NCI-H2107 (cell line): ENCODE data around the gene THY1.
"Not testable (repeated sequence)": the region's sequence is repeated elsewhere in the genome, so short reads cannot be mapped to it uniquely, and the experiment has no call there.

Source experiments
- DNase-seq: peaks from one replicate; lab custom pipeline; 2025; lab: John Stamatoyannopoulos, UW

The THY1 gene

DNA sequence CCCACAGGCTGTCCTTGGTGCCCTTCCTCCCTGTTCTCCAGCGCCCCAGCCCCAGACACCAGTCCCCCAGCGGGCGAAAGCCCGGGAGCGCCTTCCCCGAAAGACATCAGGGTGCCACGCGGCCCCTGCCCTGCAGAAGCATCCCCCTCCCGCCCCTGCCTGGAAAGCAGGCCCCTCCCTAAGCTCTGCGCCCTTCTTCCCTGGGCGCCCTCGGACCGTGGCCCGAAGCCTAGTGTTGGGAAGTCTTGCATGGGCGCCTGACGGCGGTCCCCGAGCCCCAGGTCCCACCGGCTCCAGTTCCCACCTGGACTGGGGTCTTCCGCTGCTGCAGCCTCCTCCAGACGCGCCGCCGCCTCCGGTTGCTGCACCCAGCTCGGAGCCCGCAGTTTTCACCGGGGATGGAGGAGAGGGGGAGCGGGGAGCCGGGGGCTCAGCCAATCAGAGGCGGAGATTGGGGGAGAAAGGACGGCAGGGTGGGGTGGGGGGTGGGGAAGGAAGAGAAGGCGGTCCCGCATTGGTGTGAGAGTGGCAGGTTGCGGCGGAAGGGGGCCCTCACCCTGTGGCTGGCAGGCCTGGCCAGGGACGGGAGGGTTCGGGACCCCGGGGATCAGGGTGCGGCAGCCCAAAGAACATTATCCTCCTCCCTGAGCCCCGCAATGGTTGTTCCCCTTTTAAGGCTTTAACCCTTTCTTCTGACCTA lies at the start of gene THY1:
Gene THY1, minus strand, starts transcription at position 364 of the 700 bp plus-strand sequence. CDS start 2,267 bp downstream, outside the sequence.
- no peak for DNase-seq

DNA sequence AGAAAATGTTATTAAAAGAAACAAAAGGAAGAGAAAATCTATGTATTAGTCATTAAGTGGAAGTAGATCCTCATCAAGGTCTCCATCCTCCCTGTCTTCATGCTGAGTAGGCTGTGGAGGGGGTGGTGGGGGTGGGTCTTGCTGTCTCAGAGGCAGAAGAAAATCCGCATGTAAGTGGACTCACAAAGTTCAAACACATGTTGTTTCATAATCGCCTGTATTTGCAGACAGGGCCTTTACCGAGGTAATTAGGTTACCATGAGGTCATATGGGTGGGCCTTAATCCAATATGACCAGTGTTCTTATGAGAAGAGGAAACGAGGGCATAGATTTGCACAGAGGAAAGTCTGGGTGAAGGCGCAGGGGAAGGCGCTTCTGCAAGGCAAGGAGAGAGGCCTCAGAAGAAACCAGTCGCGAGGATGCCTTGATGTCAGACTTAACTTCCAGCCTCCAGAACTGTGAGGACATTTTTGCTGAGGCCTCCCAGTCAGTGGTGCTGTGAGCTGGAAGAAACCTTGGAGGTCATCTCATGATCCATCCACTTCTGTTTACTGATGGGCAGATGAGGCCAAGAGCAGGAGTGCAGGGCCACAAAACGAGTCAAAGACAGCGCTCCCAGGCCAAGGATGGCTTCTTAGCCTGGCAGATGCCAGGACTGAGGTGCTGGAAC lies 49.3 kb upstream of the THY1 start:
- no peak for DNase-seq

DNA sequence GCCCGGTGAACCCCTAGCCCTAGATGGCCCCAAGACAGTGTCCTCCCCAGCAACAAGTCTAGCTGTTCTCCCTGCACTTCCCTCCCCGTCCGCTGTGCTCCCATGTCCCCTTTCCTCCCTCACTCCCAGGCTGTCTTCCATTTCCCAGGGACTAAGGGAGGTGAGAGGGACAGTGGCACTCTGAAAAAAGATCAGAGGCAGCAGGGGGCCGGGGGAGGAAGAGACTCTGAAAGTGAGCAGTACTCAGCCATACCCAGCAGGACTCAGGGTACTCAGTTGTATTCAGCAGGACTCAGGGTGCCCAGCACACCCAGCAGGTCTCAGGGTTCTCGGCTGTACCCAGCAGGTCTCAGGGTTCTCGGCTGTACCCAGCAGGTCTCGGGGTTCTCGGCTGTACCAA lies 48.4 kb upstream of the THY1 start:
- no peak for DNase-seq

DNA sequence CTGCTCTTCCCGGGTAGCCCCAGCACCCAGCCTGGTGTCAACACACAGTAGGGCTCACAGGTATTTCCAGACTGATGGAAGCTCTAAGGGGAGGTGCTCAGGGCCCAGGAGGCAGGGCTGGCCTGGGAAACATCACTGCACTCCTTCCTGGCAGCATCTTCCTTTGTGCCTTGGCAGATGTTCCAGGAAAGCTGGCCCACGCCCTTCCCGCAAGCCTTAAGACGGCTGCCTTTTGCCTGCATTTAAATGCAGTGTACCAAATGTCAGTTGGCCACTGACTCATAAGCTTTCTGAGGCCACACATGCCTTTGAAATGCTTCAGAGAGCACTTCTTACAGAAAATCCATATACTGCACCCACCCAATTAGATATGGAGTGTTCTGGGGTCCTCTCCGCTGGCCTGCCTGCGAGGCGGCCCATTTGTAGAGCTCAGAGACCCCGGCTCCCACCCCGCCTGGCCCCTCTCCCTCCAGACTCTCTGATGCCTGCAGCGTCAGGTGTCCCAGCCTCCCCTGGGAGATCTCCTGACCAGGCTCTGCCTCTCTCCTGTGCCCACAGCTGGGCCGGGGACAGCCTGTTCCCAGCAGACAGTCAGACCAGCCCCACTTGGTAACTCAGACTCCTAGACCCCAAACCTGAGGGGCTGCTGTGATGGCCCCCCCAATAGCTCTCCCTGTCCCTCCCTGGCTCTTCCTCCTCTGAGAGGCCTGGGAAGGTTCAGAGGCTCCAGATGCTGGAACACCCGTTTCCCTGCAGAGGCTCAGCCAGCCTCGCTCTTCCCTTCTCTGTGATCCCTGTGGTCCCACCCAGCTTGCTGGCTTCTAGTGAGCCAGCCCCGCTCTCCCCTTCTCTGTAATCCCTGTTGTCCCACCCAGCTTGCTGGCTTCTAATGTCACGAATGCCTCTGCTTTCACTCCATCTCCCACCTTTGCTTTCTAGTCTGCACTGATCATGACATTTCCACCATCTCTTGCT lies 47.6 kb upstream of the THY1 start:
- DNase-seq = no peak

DNA sequence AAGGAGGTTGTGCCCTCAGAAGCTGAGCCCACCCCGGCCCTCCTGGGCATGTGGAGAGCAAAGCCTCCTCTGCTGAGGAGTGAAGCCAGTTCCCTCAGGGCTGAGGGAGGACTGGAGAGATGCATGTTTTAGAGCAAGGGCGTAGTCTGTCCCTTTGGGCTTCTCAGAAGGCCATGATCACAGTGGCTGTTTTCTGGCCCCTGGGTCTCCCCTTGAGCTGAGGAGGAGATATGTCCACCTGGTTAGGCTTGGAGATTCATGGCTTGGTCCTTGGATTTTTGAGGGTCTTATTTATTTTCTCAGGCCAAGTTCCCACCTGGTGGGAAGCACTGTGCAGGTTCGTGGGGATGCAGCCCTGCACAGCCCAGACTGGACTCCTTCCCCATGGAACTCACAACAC lies 46.5 kb upstream of the THY1 start:
- DNase-seq = no peak

DNA sequence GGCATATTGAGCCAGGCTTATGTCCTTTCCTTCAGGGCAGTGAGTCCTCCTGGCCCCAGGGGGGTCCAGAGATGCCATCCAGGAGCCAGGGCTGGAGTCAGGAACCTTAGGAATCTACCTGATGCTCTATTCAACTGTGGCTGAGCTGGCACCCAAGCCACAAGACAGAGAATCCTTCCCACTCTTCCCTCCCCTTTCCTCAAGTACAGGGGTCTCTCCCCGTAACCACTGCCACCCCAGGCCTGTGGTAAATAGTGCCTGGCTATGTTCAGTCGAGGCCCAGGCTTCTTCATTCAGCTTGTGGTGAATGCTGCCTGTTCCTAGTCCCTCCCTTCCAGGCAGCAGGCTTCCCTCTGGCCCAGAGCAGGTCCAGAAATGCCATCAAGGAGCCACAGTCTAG lies 45.5 kb upstream of the THY1 start:
- no peak for DNase-seq

DNA sequence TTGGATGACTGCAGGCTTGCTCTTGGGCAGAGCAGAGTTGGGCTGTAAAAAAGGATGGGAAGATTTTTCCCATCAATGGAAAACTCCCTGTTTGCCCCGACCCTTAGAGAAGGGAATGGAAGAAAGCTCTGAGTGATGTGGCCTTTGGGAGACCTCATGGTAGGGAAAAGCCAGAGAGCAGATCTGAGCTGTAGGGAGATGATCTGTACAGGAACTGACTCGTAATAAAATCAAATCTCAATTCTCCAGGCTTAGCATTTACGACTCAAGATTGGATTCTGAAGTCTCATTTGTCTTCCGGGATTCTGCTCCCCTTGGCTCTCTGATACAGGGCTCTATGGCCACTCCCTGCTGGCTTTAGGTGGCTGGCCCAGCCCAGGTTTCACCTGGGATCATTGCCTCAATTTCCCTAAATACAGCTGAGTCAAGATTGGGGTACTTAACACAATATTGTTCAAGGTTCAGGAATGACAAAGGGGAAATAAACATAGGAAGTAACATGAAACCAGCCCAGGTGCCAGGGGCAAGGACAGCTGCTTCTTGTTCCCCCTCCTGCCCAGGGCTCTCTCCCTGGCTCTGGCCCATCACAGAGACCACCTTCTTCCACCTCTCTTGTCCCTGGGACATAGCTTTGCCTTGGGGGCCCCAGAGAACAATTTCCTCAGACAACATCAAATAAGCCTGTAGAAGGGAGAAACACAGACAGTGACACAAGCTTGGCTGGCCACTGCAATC lies 38.4 kb upstream of the THY1 start:
- no peak for DNase-seq

DNA sequence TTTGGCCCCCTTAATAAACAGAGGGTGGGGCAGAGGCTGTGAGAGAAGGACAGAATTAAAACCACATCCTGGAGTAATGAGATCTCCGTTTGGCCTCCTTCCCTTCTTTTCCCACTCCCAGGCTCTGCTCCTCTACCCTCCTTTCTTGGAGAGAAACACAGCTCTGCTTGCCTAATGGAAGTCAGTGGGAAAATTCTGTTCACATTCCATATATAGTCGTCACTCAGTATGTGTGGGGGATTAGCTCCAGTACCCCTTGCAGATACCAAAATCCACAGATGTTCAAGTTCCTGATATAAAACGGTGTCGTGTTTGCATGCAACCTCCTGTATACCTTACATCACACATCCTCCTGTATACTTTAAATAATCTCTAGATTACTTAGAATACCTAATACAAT lies 37.6 kb upstream of the THY1 start:
- DNase-seq = no peak

DNA sequence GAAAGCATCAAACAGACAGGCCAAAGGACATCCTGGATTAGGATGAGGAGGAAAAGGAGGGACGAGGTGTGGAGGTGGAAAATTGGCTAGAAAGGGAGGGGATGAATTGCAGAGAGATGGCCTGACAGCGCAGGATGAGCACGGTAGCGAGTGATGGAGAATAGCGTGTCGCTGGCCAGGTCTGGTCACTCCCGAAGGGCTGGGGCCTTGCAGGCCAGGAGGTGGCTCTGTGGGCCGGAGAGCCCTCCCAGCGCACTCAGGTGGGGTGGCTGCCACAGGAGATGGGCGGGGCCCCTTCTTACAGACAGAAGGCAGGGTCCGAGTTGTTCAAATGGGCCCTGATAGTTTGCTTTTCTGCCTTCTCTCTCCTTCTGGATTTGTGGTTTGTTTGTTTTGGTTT lies 37.1 kb upstream of the THY1 start:
- no peak for DNase-seq

DNA sequence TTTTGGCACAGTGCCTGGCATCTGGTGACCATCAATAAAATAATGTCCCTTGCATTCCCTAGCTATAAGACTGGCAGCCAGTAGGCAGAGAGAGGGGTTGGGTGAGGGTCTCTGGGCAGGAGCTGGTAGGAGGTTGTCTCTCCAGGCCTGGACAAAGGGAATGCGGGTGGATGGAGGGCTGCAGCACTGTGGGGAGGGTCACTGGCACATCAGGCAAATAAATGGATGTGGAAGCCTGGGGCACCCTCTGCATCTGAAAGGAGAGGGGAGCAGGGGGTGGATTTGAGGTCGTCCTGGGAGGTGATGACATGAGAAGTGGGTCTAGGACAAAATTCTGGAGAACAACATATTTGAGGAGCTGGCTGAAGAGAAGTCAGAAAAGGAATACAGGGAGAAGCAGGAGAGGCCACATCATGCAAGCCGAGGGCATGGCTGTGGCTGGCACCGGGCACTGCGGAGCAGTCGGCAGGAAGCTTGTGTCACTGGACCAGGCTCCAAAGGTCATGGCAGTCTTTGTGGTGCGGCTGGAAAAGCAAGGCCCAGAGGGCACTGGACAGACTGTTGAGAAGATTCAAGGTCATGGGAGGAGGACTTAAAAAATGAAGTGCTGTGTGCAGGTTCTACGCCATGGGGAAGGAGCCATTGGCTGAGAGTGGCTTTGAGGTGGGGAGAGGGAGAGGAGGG lies 36.5 kb upstream of the THY1 start:
- no peak for DNase-seq

DNA sequence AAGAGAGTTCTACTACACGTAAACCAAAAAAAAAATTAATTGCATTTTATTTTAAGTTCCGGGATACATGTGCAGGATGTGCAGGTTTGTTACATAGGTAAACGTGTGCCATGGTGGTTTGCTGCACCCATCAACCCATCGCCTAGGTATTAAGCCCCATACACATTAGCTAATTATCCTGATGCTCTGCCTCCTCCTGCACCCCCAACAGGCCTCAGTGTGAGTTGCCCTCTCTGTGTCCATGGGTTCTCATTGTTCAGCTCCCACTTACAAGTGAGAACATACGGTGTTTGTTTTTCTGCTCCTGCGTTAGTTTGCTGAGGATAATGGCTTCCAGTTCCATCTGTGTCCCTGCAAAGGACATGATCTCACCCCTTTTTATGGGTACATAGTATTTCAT lies 32.7 kb upstream of the THY1 start:
- not testable (repeated sequence) for DNase-seq

DNA sequence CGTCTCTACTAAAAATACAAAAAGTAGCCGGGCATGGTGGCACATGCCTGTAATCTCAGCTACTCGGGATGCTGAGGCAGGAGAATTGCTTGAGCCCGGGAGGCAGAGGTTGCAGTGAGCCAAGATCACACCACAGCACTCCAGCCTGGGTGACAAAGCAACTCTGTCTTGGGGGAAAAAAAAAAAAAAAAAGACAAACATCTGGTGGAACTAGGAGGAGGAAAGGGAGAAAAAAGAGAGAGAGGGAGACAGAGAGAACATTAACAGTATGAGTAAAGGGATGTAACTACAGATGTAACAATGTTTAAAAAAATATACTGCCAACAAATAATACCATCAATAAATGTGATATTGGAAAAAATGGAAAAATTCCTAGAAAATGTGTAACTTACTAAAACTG lies 32.3 kb upstream of the THY1 start:
- DNase-seq = not testable (repeated sequence)

DNA sequence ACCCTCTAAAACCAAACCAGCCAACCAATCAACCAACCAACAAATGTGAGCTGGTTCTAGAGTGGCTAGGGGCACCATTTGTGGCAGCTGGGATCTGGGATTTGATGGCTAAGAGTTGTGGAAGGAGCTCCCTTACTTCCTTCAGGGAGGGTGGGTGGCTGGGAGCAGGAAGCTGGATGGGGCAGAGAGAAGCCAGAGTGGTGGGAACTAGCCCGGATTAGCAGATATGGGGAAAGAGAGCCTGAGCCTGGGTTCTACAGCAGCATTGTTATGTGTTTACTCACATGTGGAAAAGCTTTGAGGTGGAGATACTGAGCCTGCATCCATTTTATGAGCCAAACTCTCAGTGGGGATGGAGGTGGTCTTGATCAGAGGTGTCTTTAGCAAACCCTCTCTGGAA lies 30.9 kb upstream of the THY1 start:
- DNase-seq = no peak

DNA sequence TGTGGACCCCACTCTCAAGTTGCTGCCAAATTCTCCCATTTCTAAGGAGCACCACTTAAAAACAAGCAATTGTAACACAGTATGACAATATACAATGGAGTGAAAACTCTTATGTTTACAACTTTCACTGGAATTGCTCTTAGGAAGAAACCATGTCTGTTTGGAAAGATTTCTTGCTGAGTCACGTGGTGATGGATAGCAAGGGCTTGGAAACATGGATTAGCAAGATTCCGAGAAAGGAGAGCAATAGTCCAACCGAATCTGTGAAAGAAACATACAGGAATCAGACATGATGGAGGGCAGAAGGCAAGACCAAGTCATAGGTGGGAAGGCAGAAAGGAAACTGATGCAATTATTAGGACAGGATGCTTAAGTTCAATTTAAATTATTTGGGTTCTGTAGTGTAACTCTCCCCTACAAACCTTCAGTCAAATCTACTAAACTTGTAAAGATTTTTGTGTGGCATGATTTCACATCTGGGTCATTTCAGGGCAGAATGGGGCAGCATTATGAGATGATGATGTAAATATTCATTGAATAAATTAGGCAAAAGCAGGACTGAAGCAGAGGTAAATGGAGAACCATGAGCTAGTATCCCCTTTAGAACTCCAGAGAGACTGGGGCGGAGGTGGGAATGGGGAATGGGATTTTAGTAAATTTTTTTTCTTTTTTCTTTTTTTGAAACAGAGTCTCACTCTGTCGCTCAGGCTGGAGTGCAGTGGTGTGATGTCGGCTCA lies 27.8 kb upstream of the THY1 start:
- DNase-seq = no peak

DNA sequence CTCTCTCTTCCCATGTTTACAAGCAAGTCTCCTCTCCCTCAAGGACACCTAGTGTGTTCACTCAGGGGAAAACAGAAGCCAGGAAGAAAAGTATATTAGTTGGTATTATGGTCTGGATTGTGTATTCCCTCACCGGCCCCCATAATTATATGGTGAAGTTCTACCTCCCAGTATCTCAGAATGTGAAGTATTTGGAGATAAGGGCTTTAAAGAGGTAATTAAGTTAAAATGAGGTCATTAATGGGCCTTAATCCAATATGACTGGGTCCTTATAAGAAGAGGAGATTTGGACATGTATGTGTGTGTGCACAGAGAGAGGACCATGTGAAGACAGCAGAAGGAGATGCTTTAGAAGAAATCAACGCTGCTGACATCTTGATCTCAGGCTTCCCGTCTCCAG lies 26.5 kb upstream of the THY1 start:
- no peak for DNase-seq

DNA sequence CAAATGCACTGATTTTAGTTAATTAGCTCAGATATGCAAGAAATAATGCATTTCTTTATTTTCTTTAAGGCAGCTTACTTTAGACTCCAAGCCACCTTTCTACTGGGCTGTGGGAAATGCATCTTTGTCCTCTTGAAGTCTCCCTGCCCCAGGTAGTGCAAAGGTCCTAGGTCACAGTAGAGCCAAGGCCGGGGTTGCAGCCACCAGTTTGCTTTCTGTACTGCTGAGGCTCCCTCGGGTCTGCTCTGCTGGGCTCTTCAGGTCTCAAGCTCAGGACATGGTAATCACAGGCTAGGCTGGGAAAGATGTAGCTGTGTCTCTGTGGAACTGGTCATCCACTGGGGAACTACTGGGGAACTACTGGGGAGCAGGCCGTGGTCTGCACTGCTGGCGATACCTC lies 25.4 kb upstream of the THY1 start:
- DNase-seq = no peak

DNA sequence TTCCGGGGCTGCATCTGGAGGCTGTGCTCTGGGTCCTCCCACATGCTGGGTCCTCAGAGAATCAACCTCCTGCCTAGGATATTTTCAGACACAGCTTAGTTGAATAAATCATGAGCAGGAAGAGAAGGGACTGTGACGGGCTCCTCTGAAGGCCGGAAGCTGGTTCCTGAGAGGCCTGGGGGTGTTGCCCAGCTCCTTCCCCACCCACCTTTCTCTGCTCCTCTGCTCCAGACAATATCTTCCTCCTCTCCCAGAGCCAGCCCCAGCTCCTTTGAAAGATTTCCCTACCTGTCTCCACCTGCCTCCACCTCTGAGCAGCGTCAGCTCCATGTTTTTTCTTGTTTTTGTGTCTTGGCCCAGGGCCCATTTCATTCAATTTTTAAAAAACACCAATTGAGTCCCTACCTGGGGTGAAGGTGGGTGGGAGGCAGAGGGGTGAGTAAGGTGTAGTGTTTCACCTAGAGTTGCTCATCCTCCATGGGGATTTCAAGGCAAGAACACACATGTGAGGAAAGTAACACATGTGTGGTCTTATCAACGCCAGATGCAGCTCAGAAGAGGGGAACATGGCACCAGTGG lies 24.8 kb upstream of the THY1 start:
- DNase-seq = no peak

DNA sequence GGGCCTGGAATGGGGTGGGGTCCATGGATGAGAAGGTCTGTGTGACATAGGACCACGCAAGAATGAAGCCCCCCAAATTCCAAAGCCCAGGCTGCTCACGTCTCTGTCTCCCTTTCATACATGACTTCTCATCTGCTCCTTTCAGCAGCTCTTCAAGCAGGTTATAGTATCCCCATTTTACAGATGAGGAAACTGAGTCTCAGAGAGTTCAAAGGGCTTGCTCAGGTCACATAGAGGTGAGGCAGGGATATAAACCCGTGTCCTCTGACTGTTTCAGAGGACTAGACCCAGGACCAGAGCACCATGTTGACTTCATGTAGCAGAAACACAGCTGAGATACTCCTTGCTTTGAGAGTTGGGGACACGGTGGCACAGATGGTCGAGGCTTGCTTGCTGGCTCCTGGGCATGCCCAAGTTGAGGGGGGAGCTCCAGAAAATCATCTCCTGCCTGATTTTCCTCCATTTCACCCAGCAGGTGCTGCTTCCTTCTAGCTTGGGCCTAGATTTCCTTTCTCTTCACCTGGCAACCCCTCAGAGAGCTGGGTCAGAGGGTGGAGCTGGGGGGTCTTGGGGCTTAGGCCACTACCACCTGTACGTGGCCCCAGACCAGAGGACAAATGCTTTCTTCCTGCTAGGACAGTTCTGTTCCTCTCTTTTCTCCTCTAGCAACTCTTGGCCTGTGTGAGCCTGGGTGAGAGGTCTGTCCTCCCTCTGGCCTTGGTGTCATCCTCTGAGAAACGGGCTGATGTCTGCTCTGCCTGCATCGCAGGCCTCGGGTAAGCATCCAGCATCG lies 24.1 kb upstream of the THY1 start:
- no peak for DNase-seq

DNA sequence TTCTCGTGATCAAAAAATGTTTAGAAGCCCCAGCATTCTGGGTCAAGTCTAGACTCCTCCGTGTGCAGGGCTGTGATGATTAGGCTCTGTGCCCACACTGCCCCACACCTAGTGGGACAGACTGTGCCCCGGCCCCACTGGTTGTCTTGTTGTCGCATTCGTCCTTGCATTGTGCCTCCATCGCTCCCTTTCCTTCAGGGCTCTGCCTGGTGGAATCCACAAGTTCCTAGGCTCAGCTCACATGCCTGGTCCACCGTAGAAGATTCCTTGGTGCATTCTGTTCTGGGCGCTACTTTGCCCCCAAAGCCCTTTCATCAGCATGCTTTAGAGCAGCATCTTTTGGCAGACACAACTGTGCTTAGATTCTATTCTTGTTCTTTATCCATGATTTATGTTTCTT lies 23.5 kb upstream of the THY1 start:
- no peak for DNase-seq

DNA sequence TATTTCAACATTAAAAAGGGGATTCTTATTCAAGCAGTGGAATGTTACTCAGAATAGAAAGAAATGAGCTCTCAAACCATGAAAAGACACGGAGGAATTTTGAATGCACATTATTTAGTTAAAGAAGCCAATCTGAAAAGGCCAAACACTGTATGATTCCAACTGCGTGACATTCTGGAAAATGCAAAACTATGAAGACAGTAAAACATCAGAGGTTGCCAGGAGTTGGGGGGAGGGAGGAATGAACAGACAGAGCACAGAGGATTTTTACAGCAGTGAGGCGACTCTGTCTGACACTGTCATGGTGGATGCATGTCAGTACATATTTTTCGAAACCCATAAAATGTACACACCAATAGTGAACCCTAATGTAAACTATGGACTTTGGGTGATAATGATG lies 22.9 kb upstream of the THY1 start:
- no peak for DNase-seq
